GM12878 (cell line): Measurements from ENCODE around the gene DPAGT1. TPM values are rescaled to one million over a fixed set of nuclear protein-coding genes. Genes with fewer than 3 reads are reported as not detected.

Experiments used
- ATAC-seq: fragments of 200-7000 bp; cut with Tn5 transposase; 3 replicates; pipeline ENCODE4 v1.9.1; 2020; ENCODE audit warnings: mild to moderate bottlenecking, moderate library complexity
- BruUV-seq: library from RNA; stranded (reverse); fragments of 400-500 nt; replicated peaks from 2 replicates; lab custom pipeline; 2021; lab: Mats Ljungman, UMichigan
- CTCF ChIA-PET: fragments of 300-600 bp; sonication (Branson Sonifier 250); formaldehyde crosslinking; extraction: SDS; loops from one replicate; lab custom pipeline; 2021; ENCODE audit warnings: inconsistent platforms; lab: Yijun Ruan, JAX
- POLR2A ChIA-PET: fragments of 350-600 bp; formaldehyde crosslinking; extraction: SDS; loops from one replicate; lab custom pipeline; 2021; ENCODE audit warnings: inconsistent platforms; lab: Charles Lee
- RAD21 ChIA-PET: fragments of 300-600 bp; sonication (Branson Sonifier 250); formaldehyde crosslinking; loops from one replicate; lab custom pipeline; 2023; ENCODE audit warnings: antibody characterized with exemption; ENCODE audit not compliant: unreplicated experiment; lab: Charles Lee
- SMC1A ChIA-PET: fragments of 300-600 bp; sonication (Branson Sonifier 250); formaldehyde crosslinking; loops from one replicate; lab custom pipeline; 2023; ENCODE audit not compliant: unreplicated experiment, uncharacterized antibody; lab: Charles Lee
- DNase-seq: peaks from one replicate; pipeline ENCODE4 v3.0.0-alpha.2; 2011; ENCODE audit warnings: low read depth, low spot score
- FAIRE-seq: peaks from 3 replicates; lab custom pipeline; 2011; peaks lifted over from hg19 to GRCh38; lab: Jason Lieb, UNC
- H2AFZ ChIP-seq: 2 replicates; pipeline ENCODE4 v1.6.0; 2011; ENCODE audit warnings: low read depth, low read length, control low read depth; ENCODE audit not compliant: control insufficient read depth
- H3K27ac ChIP-seq: 2 replicates; pipeline ENCODE4 v1.5.1; 2011; ENCODE audit warnings: control low read depth; ENCODE audit not compliant: control insufficient read depth, insufficient read depth
- H3K27me3 ChIP-seq, 2 experiments: replicated peaks in 1 of 2; 2 replicates each; pipeline versions ENCODE4 v1.6.0 to v1.6.1; 2011; ENCODE audit warnings: low read length in 1 of 2; ENCODE audit not compliant: control insufficient read depth in 2 of 2, insufficient read depth in 2 of 2
- H3K36me3 ChIP-seq, 2 experiments: 2 replicates each; pipeline ENCODE4 v1.5.1; 2011; ENCODE audit warnings: low read length in 1 of 2; ENCODE audit not compliant: control insufficient read depth in 2 of 2, insufficient read depth in 2 of 2
- H3K4me1 ChIP-seq: 2 replicates; pipeline ENCODE4 v1.6.1; 2011; ENCODE audit warnings: mild to moderate bottlenecking, low read length, moderate library complexity, mixed read lengths; ENCODE audit not compliant: control insufficient read depth, insufficient read depth
- H3K4me2 ChIP-seq: 2 replicates; pipeline ENCODE4 v1.6.0; 2011; ENCODE audit warnings: control low read depth; ENCODE audit not compliant: control insufficient read depth, insufficient read depth
- H3K4me3 ChIP-seq: fragments of 200-600 bp; sonication (generic); 2 replicates; pipeline ENCODE4 v1.5.1; 2016
- H3K79me2 ChIP-seq: 2 replicates; pipeline ENCODE4 v1.6.0; 2011; ENCODE audit warnings: low read length; ENCODE audit not compliant: control insufficient read depth, insufficient read depth
- H3K9ac ChIP-seq: 2 replicates; pipeline ENCODE4 v1.8.0; 2011; ENCODE audit warnings: low read length, control low read depth, mixed read lengths; ENCODE audit not compliant: control insufficient read depth, insufficient read depth
- H3K9me3 ChIP-seq: replicated peaks from 3 replicates; pipeline ENCODE4 v1.5.1; 2011; ENCODE audit warnings: mild to moderate bottlenecking, low read length; ENCODE audit not compliant: control insufficient read depth, insufficient read depth
- H4K20me1 ChIP-seq: 2 replicates; pipeline ENCODE4 v1.6.0; 2011; ENCODE audit not compliant: control insufficient read depth, insufficient read depth
- ATF2 ChIP-seq: IDR thresholded peaks from 2 replicates; pipeline ENCODE4 v1.6.1; 2012; ENCODE audit warnings: low read length, inconsistent platforms
- BCL3 ChIP-seq: IDR thresholded peaks from 2 replicates; pipeline ENCODE4 v1.6.1; 2011; ENCODE audit warnings: borderline replicate concordance, low read depth, mild to moderate bottlenecking, moderate library complexity, low read length; ENCODE audit not compliant: insufficient read depth, poor library complexity, severe bottlenecking
- BCLAF1 ChIP-seq: fragments of 450-650 bp; IDR thresholded peaks from 2 replicates; pipeline ENCODE4 v1.6.1; 2017; ENCODE audit warnings: antibody characterized with exemption, mild to moderate bottlenecking, moderate library complexity
- CBX3 ChIP-seq: fragments of 200-600 bp; sonication (generic); IDR thresholded peaks from 2 replicates; pipeline ENCODE4 v1.6.1; 2016; ENCODE audit warnings: low read depth, borderline replicate concordance
- CUX1 ChIP-seq: IDR thresholded peaks from 2 replicates; pipeline ENCODE4 v1.6.1; 2012; ENCODE audit warnings: improper control_type of control experiment, low read depth, low read length; ENCODE audit not compliant: insufficient replicate concordance
- HCFC1 ChIP-seq: fragments of 150-350 bp; IDR thresholded peaks from 2 replicates; pipeline ENCODE4 v1.6.1; 2014; ENCODE audit warnings: low read length
- KLF5 ChIP-seq: fragments of 450-650 bp; IDR thresholded peaks from 2 replicates; pipeline ENCODE4 v1.6.1; 2014; ENCODE audit warnings: mild to moderate bottlenecking; ENCODE audit not compliant: partially characterized antibody
- MEF2A ChIP-seq: IDR thresholded peaks from 2 replicates; pipeline ENCODE4 v1.6.1; 2011; ENCODE audit warnings: low read depth, mild to moderate bottlenecking, low read length, moderate library complexity; ENCODE audit not compliant: insufficient read depth
- MYC ChIP-seq: IDR thresholded peaks from 2 replicates; pipeline ENCODE4 v1.6.1; 2011; ENCODE audit warnings: mild to moderate bottlenecking, low read length, moderate library complexity, inconsistent platforms; ENCODE audit not compliant: insufficient read depth, insufficient replicate concordance, insufficient read length, severe bottlenecking
- PBX3 ChIP-seq: IDR thresholded peaks from 2 replicates; pipeline ENCODE4 v1.6.1; 2011; ENCODE audit warnings: mild to moderate bottlenecking, low read depth, low read length, moderate library complexity; ENCODE audit not compliant: insufficient replicate concordance
- WGBS: methylation state at CpG from one replicate; pipeline ENCODE4 v1.1.6; 2016; ENCODE audit warnings: low lambda C conversion rate; ENCODE audit not compliant: insufficient replicate concordance, insufficient coverage; ENCODE audit errors: missing lambda C conversion rate; 5-methylcytosine and 5-hydroxymethylcytosine counted together
- in situ Hi-C: fragments of 300-500 bp; cut with MboI; formaldehyde crosslinking; loops from 9 replicates; pipeline ENCODE4 v1.14.3; 2018; ENCODE audit warnings: mixed read lengths
- intact Hi-C: fragments of 100-400 bp; cut with micrococcal nuclease; formaldehyde crosslinking; loops from one replicate; pipeline ENCODE4 v1.14.2; 2022; ENCODE audit not compliant: unreplicated experiment
- polyA plus RNA-seq, 11 experiments: library from polyadenylated mRNA; depleted of rRNA in 4 of 11; unstranded in 6 of 11; stranded (reverse) in 5 of 11; fragments of >200 nt; fragmentation: Nextera tagmentation in 4 of 11; fragmentation: Illumina TruSeq in 1 of 11; extraction: Ambion mirVana in 4 of 11; extraction: Trizol in 1 of 11; gene quantifications; 1 replicate in 1 of 11; 2 replicates in 10 of 11; pipeline versions ENCODE4 v1.2.1 to v1.2.3, GENCODE V29; 2011 to 2016; ENCODE audit warnings: inconsistent platforms in 2 of 11, missing spikeins in 2 of 11, low read depth in 1 of 11
- total RNA-seq, 4 experiments: library from RNA; depleted of rRNA in 3 of 4; stranded (reverse); fragments of >200 nt in 3 of 4; fragmentation: Illumina TruSeq in 1 of 4; extraction: Trizol in 1 of 4; gene quantifications; 2 replicates each; pipeline versions ENCODE4 v1.2.1 to v1.2.3, GENCODE V29; 2013 to 2021

The DPAGT1 gene
- total and polyA plus RNA-seq, 10 of the 15 experiments (the other 5 are each of a cell fraction or from before 2014, with no cell fraction given): 20.5 to 95.6 (median 54.3) TPM

- ATAC-seq: no peak
- Histone ChIP-seq H3K79me2 (no peaks in the 10 kb centered on the region; the same call in 1 of the 2 replicates), H3K27me3 (no peaks in the 10 kb centered on the region), H4K20me1 (no peaks in the 10 kb centered on the region), H3K4me2 (no peak overlapping the region), H3K36me3 (peaks cover 19 to 22% of the 10 kb centered on the region in 2 experiments), H2AFZ (no peak overlapping the region), H3K27ac (no peak overlapping the region), H3K4me3 (no peak overlapping the region), H3K4me1 (no peaks in the 10 kb centered on the region), H3K9me3 (no peaks in the 10 kb centered on the region), H3K9ac (no peak overlapping the region)
- in situ Hi-C loops: no loop called here
- no TSS peak for BruUV-seq
- intact Hi-C loops: no loop called here
- no peak for FAIRE-seq
- 97% methylated on average over 5 of the region's 5 CpGs for WGBS
- ChIA-PET CTCF (interaction anchor here (0.7 kb wide), 1 partner anchor 81 kb away, joined by 3 read pairs; no protein-coding TSS in a partner anchor), RAD21 (no interaction called here), SMC1A (no interaction called here), POLR2A (interaction anchor here (0.5 to 0.6 kb wide), 3 partner anchors 66 to 545 kb away, joined by 3 to 4 read pairs (median 3); no protein-coding TSS in a partner anchor)
- no peak for TF ChIP-seq CUX1
- no peak for TF ChIP-seq KLF5
- no peak for TF ChIP-seq MEF2A
- TF ChIP-seq ATF2: no peak
- TF ChIP-seq PBX3: no peak
- TF ChIP-seq MYC: no peak
- no peak for TF ChIP-seq CBX3
- TF ChIP-seq BCLAF1: no peak
- TF ChIP-seq HCFC1: no peak
- TF ChIP-seq BCL3: no peak
- DNase-seq: no peak
Observed at GRCh38 chr11:119114351-119114750, 12.7 kb upstream of the DPAGT1 start.
